Right atrium auricular region (tissue), 2 donors: ENCODE data around the gene UBE3A. TPM values are rescaled to one million over a fixed set of nuclear protein-coding genes. Genes with fewer than 3 reads are reported as not detected.

Source experiments
- DNase-seq: peaks from one replicate; pipeline ENCODE4 v3.0.0-alpha.2; 2019; ENCODE audit warnings: low spot score
- H3K27ac ChIP-seq, 2 donors: fragments of 200-600 bp; sonication (generic); 1 replicate in 1 of 2; 2 replicates in 1 of 2; pipeline ENCODE4 v1.5.1; 2016 to 2019
- H3K27me3 ChIP-seq, 2 donors: fragments of 200-600 bp; sonication (generic); one replicate each; pipeline versions ENCODE4 v1.5.1 to v1.6.0; 2017 to 2019
- H3K36me3 ChIP-seq: fragments of 200-600 bp; sonication (generic); one replicate; pipeline ENCODE4 v1.5.1; 2016
- H3K4me1 ChIP-seq, 2 donors: fragments of 200-600 bp; sonication (generic); one replicate each; pipeline versions ENCODE4 v1.5.1 to v1.6.0; 2017 to 2019
- H3K4me3 ChIP-seq, 2 donors: fragments of 200-600 bp; sonication (generic); 1 replicate in 1 of 2; 2 replicates in 1 of 2; pipeline ENCODE4 v1.5.1; 2017 to 2019; ENCODE audit warnings: mild to moderate bottlenecking in 1 of 2, moderate library complexity in 1 of 2
- H3K9me3 ChIP-seq, 2 donors: fragments of 200-600 bp; sonication (generic); one replicate each; pipeline ENCODE4 v1.5.1; 2019
- total RNA-seq, 2 donors: library from RNA; depleted of rRNA; stranded (reverse); fragments of >200 nt; gene quantifications; one replicate each; pipeline ENCODE4 v1.1.0, GENCODE V29; 2016
- TF ChIP-seq, protein P1 (sequence below), 2 donors: fragments of 200-600 bp; sonication (generic); IDR thresholded peaks; one replicate each; pipeline ENCODE4 v1.5.1; 2019; ENCODE audit warnings: antibody characterized with exemption in 2 of 2

The UBE3A gene
- total RNA-seq, 2 donors from 2014 or later = 63.3 to 65.3 TPM

DNA sequence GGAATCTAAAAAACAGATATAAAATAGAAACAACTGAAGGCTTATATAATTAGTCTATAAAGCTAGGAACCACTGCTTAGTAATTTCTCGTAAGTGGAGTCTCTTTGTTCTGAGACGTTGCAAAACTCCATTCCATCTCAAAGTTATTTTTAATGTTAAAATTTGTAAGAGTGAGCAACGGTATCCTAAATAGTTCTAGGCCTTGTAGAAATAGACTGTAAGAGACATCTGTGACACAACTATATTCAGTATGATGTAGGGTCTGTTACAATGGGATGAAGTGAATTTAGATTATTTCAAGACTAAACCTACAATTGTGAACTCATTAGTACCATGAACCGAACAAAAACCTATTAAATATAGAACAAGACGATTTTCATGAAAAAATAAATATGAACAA, 57.2 kb downstream of the UBE3A start:
- peaks cover 0 to 8% of the 10 kb centered on the region in 2 donors for H3K9me3 ChIP-seq
- TF ChIP-seq, protein P1, sequence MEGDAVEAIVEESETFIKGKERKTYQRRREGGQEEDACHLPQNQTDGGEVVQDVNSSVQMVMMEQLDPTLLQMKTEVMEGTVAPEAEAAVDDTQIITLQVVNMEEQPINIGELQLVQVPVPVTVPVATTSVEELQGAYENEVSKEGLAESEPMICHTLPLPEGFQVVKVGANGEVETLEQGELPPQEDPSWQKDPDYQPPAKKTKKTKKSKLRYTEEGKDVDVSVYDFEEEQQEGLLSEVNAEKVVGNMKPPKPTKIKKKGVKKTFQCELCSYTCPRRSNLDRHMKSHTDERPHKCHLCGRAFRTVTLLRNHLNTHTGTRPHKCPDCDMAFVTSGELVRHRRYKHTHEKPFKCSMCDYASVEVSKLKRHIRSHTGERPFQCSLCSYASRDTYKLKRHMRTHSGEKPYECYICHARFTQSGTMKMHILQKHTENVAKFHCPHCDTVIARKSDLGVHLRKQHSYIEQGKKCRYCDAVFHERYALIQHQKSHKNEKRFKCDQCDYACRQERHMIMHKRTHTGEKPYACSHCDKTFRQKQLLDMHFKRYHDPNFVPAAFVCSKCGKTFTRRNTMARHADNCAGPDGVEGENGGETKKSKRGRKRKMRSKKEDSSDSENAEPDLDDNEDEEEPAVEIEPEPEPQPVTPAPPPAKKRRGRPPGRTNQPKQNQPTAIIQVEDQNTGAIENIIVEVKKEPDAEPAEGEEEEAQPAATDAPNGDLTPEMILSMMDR (IDR thresholded peaks at IDR 0.05) = no peak
- no peak for DNase-seq
- no peak overlapping the region for H3K27ac ChIP-seq
- no peaks in the 10 kb centered on the region for H3K27me3 ChIP-seq
- no peaks in the 10 kb centered on the region for H3K36me3 ChIP-seq
- no peaks in the 10 kb centered on the region for H3K4me1 ChIP-seq
- H3K4me3 ChIP-seq = no peak overlapping the region

DNA sequence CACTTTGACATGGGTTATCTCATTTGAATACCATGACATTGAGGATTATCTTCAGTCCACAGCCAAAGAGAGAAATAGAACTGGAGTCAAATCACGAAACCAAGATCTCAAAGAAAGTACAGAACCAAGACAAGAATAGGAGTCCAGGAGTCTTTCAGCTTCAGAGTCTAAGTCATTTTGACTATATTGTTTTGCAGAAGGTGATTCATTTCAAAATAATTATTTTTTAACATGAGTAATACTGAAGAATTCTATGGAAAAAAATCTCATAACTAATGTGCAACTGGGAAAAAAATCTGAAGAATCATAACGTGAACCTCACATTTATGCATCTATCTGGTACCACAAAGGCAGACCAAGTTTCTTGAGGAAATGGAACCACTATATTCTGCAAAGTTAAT, 60.3 kb downstream of the UBE3A start:
- Histone ChIP-seq H3K4me3 (no peak overlapping the region), H3K36me3 (peaks cover 7% of the 10 kb centered on the region), H3K4me1 (peaks cover 0 to 8% of the 10 kb centered on the region in 2 donors), H3K9me3 (no peaks in the 10 kb centered on the region), H3K27me3 (no peaks in the 10 kb centered on the region), H3K27ac (no peak overlapping the region)
- no peak for DNase-seq
- TF ChIP-seq, protein P1 (IDR thresholded peaks at IDR 0.05) = no peak

DNA sequence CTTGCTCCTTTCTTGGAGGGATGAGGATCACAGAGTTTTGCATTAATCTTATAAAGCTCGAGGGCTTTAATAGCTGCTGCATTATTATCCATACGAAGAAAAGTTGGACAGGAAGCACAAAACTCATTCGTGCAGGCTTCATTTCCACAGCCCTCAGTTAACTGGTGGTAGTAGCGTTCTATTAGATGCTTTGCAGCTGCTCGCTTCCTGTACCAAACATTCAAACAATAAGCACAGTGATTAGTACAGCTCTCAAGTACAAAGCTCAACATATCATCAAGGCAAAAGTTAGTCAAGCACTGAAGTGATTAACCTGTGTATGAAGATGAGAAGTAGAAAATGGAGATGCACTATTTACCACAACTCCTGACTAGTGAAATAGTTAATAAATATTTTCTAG, 63.3 kb downstream of the UBE3A start:
- H3K9me3 ChIP-seq = no peaks in the 10 kb centered on the region
- no peak overlapping the region for H3K4me3 ChIP-seq
- TF ChIP-seq, protein P1 (IDR thresholded peaks at IDR 0.05) = no peak
- H3K36me3 ChIP-seq = peaks cover 18% of the 10 kb centered on the region
- DNase-seq = no peak
- H3K27ac ChIP-seq = no peak overlapping the region
- H3K27me3 ChIP-seq = no peaks in the 10 kb centered on the region
- H3K4me1 ChIP-seq = peaks cover 0 to 8% of the 10 kb centered on the region in 2 donors

DNA sequence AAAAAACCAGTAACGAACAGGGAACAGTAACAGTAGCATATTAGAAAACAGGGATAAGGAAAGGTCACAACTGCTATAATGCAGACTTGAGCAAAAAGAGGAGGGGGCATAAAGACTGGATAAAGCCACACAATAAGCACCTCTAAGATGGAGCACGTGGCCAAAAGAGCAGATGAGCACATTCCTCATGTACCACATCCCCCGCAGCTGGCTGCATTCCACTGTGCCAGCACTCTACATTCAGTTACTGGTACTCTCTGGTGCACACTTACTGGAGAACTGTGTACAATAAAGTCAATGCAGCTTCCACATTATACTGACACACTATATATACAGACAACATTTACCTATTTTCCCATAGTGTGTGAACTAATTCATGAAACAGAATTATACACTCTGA, 64.7 kb downstream of the UBE3A start:
- no peak for DNase-seq
- H3K4me3 ChIP-seq = no peak overlapping the region
- no peak overlapping the region for H3K27ac ChIP-seq
- TF ChIP-seq, protein P1 (IDR thresholded peaks at IDR 0.05) = no peak
- H3K27me3 ChIP-seq = no peaks in the 10 kb centered on the region
- peaks cover 27% of the 10 kb centered on the region for H3K36me3 ChIP-seq
- peaks cover 0 to 8% of the 10 kb centered on the region in 2 donors for H3K4me1 ChIP-seq
- H3K9me3 ChIP-seq = no peaks in the 10 kb centered on the region

DNA sequence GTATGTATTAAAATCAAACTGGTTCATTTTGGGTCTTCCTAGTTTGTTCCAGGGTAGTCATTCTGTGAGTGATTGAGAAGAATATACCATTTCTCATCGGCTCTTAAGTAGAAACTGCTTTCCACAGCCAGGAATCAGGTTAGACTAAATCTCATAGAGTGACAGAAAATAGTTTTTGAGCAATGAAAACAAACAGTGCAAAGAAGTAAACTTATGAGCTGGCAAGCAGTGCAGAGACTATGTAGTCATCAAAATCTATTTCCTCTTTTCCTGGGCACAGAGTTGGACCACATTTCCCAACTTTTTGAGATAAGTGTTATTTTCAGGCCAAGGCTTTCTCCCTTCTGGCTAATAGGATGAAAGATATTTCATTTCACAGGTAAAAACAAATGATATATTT, 66.5 kb downstream of the UBE3A start:
- Histone ChIP-seq H3K36me3 (peaks cover 27% of the 10 kb centered on the region), H3K4me3 (no peak overlapping the region), H3K4me1 (peaks cover 0 to 8% of the 10 kb centered on the region in 2 donors), H3K27ac (no peak overlapping the region), H3K9me3 (no peaks in the 10 kb centered on the region), H3K27me3 (no peaks in the 10 kb centered on the region)
- TF ChIP-seq, protein P1 (IDR thresholded peaks at IDR 0.05) = no peak
- no peak for DNase-seq

DNA sequence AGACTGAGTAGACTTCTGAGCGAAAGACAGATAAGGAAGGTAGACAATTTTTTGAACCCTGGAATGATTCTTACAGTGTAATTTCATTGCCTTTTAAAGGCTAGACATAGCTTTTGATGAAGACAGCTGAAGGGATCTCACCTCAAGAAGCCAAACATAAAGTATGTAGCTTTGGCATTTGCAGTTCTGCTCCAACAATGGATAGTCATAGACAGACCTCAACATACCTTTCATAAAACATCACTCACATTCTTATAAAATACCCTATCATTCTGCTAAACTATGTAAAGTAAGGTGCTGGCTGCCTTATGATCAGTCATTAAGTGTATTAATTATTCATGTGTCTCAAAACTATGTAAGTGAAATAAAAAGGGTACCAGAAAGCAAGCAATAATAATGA, 70.0 kb downstream of the UBE3A start:
- peaks cover 20% of the 10 kb centered on the region for H3K36me3 ChIP-seq
- peaks cover 0 to under 1% of the 10 kb centered on the region in 2 donors for H3K4me1 ChIP-seq
- DNase-seq = no peak
- TF ChIP-seq, protein P1 (IDR thresholded peaks at IDR 0.05) = no peak
- H3K27ac ChIP-seq = no peak overlapping the region
- no peaks in the 10 kb centered on the region for H3K27me3 ChIP-seq
- H3K4me3 ChIP-seq = no peak overlapping the region
- H3K9me3 ChIP-seq = no peaks in the 10 kb centered on the region
